Lung (tissue), 12 donors: ENCODE measurements around the gene CKAP5. TPM values are rescaled to one million over a fixed set of nuclear protein-coding genes. Genes with fewer than 3 reads are reported as not detected.

Experiments used
- ATAC-seq: fragments of 200-7000 bp; cut with Tn5 transposase; one replicate; pipeline ENCODE4 v1.9.1; 2020; ENCODE audit warnings: moderate number of reproducible peaks; ENCODE audit not compliant: insufficient read depth, low FRiP score
- DNase-seq, 3 donors: peaks; one replicate each; pipeline ENCODE4 v3.0.0-alpha.2; 2013 to 2017
- H3K27ac ChIP-seq, 2 donors: one replicate each; pipeline ENCODE4 v1.5.1; 2013; ENCODE audit warnings: mild to moderate bottlenecking in 2 of 2, moderate library complexity in 2 of 2, control low read depth in 1 of 2, inconsistent platforms in 1 of 2, low read depth in 1 of 2, low read length in 1 of 2
- H3K27me3 ChIP-seq, 3 donors: one replicate each; pipeline ENCODE4 v1.5.1; 2013; ENCODE audit warnings: low read length in 2 of 3; ENCODE audit not compliant: control insufficient read depth in 3 of 3, insufficient read depth in 3 of 3
- H3K36me3 ChIP-seq, 4 donors: one replicate each; pipeline ENCODE4 v1.5.1; 2013; ENCODE audit warnings: low read length in 4 of 4, mild to moderate bottlenecking in 1 of 4, moderate library complexity in 1 of 4; ENCODE audit not compliant: control insufficient read depth in 4 of 4, insufficient read depth in 4 of 4
- H3K4me1 ChIP-seq, 5 donors: one replicate each; pipeline ENCODE4 v1.5.1; 2013; ENCODE audit warnings: low read length in 5 of 5, mild to moderate bottlenecking in 2 of 5, moderate library complexity in 1 of 5; ENCODE audit not compliant: control insufficient read depth in 5 of 5, insufficient read depth in 5 of 5
- H3K4me3 ChIP-seq: one replicate; pipeline ENCODE4 v1.5.1; 2013; ENCODE audit warnings: mild to moderate bottlenecking, control low read depth, moderate library complexity
- H3K9ac ChIP-seq, 2 donors: one replicate each; pipeline ENCODE4 v1.5.1; 2013; ENCODE audit warnings: low read length in 2 of 2, control low read depth in 1 of 2; ENCODE audit not compliant: insufficient read depth in 1 of 2
- H3K9me3 ChIP-seq, 4 donors: one replicate each; pipeline ENCODE4 v1.5.1; 2013; ENCODE audit warnings: low read length in 3 of 4, mild to moderate bottlenecking in 1 of 4, moderate library complexity in 1 of 4; ENCODE audit not compliant: control insufficient read depth in 4 of 4, insufficient read depth in 3 of 4
- CTCF ChIP-seq: IDR thresholded peaks from 2 replicates; pipeline ENCODE4 v1.5.1; 2012; ENCODE audit warnings: mild to moderate bottlenecking; ENCODE audit errors: control extremely low read depth, extremely low read depth
- whole genome bisulfite sequencing, 2 donors: extraction: QIAGEN DNeasy Blood & Tissue Kit; methylation state at CpG; one replicate each; pipeline ENCODE4 v1.1.7; 2013; 5-methylcytosine and 5-hydroxymethylcytosine counted together
- polyA plus RNA-seq, 2 donors: library from polyadenylated mRNA; stranded (reverse); fragments of 200-250 nt; gene quantifications; one replicate each; pipeline ENCODE4 v1.2.1, GENCODE V29; 2013
- total RNA-seq, 2 donors: library from RNA; depleted of rRNA in 1 of 2; stranded (reverse); fragments of >200 nt in 1 of 2; gene quantifications; one replicate each; pipeline ENCODE4 v1.2.1, GENCODE V29; 2014 to 2021
- donor health status: control.
- donor health status: control.
- donor health status: Bipolar disorder and iron deficiency.
- donor health status: healthy.
- donor health status: DM: yes; HTN: yes; CAD: no.

The CKAP5 gene
- total and polyA plus RNA-seq, 4 donors = 5.7 to 76.7 (median 32.2) TPM

- DNase-seq (no peak), ATAC-seq (no peak)
- H3K27ac ChIP-seq = no peak overlapping the region
- no peaks in the 10 kb centered on the region for H3K4me1 ChIP-seq
- no peak for TF ChIP-seq CTCF
- H3K36me3 ChIP-seq = peaks cover 0 to 53% (median 25%) of the 10 kb centered on the region in 4 donors
- H3K4me3 ChIP-seq = no peak overlapping the region
- H3K27me3 ChIP-seq = no peaks in the 10 kb centered on the region
- H3K9ac ChIP-seq = no peak overlapping the region
- 95 to 98% methylated on average over 6 of the region's 6 CpGs for WGBS, 2 donors
- no peaks in the 10 kb centered on the region for H3K9me3 ChIP-seq
Measured at GRCh38 chr11:46874586-46874985, 28.5 kb upstream of the CKAP5 start.

- no peaks in the 10 kb centered on the region for H3K4me1 ChIP-seq
- H3K27ac ChIP-seq = no peak overlapping the region
- TF ChIP-seq CTCF = no peak
- H3K4me3 ChIP-seq = no peak overlapping the region
- H3K36me3 ChIP-seq = peaks cover 2 to 52% (median 20%) of the 10 kb centered on the region in 4 donors
- no peaks in the 10 kb centered on the region for H3K27me3 ChIP-seq
- H3K9me3 ChIP-seq = no peaks in the 10 kb centered on the region
- no peak overlapping the region for H3K9ac ChIP-seq
- DNase-seq (no peak), ATAC-seq (no peak)
- 88 to 92% methylated on average over 6 of the region's 6 CpGs for WGBS, 2 donors
Measured at GRCh38 chr11:46868912-46869311, 22.8 kb upstream of the CKAP5 start.

GRCh38 chr11:46865340-46865739 is 19.3 kb upstream of the CKAP5 start:
- ATAC-seq = no peak
- 72 to 74% methylated on average over 2 of the region's 2 CpGs for WGBS, 2 donors
- DNase-seq = no peak
- H3K4me3 ChIP-seq = no peak overlapping the region
- no peaks in the 10 kb centered on the region for H3K4me1 ChIP-seq
- no peak for TF ChIP-seq CTCF
- H3K9me3 ChIP-seq = no peaks in the 10 kb centered on the region
- H3K27ac ChIP-seq = no peak overlapping the region
- no peak overlapping the region for H3K9ac ChIP-seq
- H3K36me3 ChIP-seq = peaks cover 4 to 58% (median 22%) of the 10 kb centered on the region in 4 donors
- H3K27me3 ChIP-seq = no peaks in the 10 kb centered on the region

GRCh38 chr11:46860218-46860617 is 14.1 kb upstream of the CKAP5 start:
- no peak overlapping the region for H3K27ac ChIP-seq
- no peaks in the 10 kb centered on the region for H3K9me3 ChIP-seq
- no peak overlapping the region for H3K4me3 ChIP-seq
- no peak for ATAC-seq
- no peak for TF ChIP-seq CTCF
- WGBS, 2 donors = 84 to 86% methylated on average over 4 of the region's 4 CpGs
- DNase-seq = no peak
- no peaks in the 10 kb centered on the region for H3K27me3 ChIP-seq
- peaks cover 2 to 50% (median 20%) of the 10 kb centered on the region in 4 donors for H3K36me3 ChIP-seq
- no peak overlapping the region for H3K9ac ChIP-seq
- no peaks in the 10 kb centered on the region for H3K4me1 ChIP-seq
